B cell (primary cell): Measurements from ENCODE around the gene TSSK6. TPM values are rescaled to one million over a fixed set of nuclear protein-coding genes. Genes with fewer than 3 reads are reported as not detected.

Source experiments
- ATAC-seq: fragments of 200-7000 bp; cut with Tn5 transposase; one replicate; pipeline ENCODE4 v1.10.0; 2021; ENCODE audit warnings: low read depth, mild to moderate bottlenecking, moderate number of reproducible peaks, moderate library complexity
- CTCF ChIA-PET: fragments of 350-600 bp; sonication (Branson Sonifier 250); formaldehyde crosslinking; loops from one replicate; lab custom pipeline; 2021; ENCODE audit warnings: antibody characterized with exemption, inconsistent platforms; lab: Charles Lee
- POLR2A ChIA-PET: fragments of 350-600 bp; sonication (Branson Sonifier 250); formaldehyde crosslinking; loops from one replicate; lab custom pipeline; 2021; ENCODE audit warnings: antibody characterized with exemption; lab: Charles Lee
- DNase-seq: peaks from one replicate; pipeline ENCODE4 v3.0.0; 2013
- H2AFZ ChIP-seq: 2 replicates; pipeline ENCODE4 v1.6.1; 2012; ENCODE audit warnings: mild to moderate bottlenecking, low read depth, low read length; ENCODE audit not compliant: insufficient read depth, poor library complexity, severe bottlenecking
- H3K27ac ChIP-seq, 2 donors: 1 replicate in 1 of 2; 2 replicates in 1 of 2; pipeline ENCODE4 v1.5.1; 2012 to 2013; ENCODE audit warnings: low read length in 2 of 2, mild to moderate bottlenecking in 2 of 2, moderate library complexity in 1 of 2
- H3K27me3 ChIP-seq, 4 experiments: fragments of 200-600 bp in 1 of 4; sonication (generic) in 1 of 4; replicated peaks in 1 of 4; 1 replicate in 2 of 4; 2 replicates in 2 of 4; pipeline versions ENCODE4 v1.6.1 to v1.7.0; 2013 to 2016; ENCODE audit warnings: low read length in 3 of 4, mild to moderate bottlenecking in 2 of 4, mixed read lengths in 1 of 4, moderate library complexity in 1 of 4; ENCODE audit not compliant: insufficient read depth in 4 of 4, control insufficient read depth in 3 of 4; ENCODE audit errors: control extremely low read depth in 1 of 4
- H3K36me3 ChIP-seq, 2 experiments: replicated peaks in 1 of 2; 1 replicate in 1 of 2; 2 replicates in 1 of 2; pipeline versions ENCODE4 v1.6.1 to v1.7.1; 2013; ENCODE audit warnings: low read length in 1 of 2; ENCODE audit not compliant: insufficient read depth in 2 of 2, control insufficient read depth in 1 of 2; ENCODE audit errors: control extremely low read depth in 1 of 2, extremely low read depth in 1 of 2
- H3K4me1 ChIP-seq, 2 donors: fragments of 200-600 bp in 1 of 2; sonication (generic) in 1 of 2; 1 replicate in 1 of 2; 2 replicates in 1 of 2; pipeline versions ENCODE4 v1.5.1 to v1.6.1; 2013 to 2017; ENCODE audit warnings: low read length in 2 of 2; ENCODE audit not compliant: control insufficient read depth in 2 of 2, insufficient read depth in 2 of 2
- H3K4me2 ChIP-seq: replicated peaks from 2 replicates; pipeline ENCODE3; 2012; ENCODE audit warnings: mild to moderate bottlenecking, low read depth, low read length; ENCODE audit not compliant: poor library complexity, severe bottlenecking
- H3K4me3 ChIP-seq, 5 experiments: fragments of 200-600 bp in 1 of 5; sonication (generic) in 1 of 5; 1 replicate in 3 of 5; 2 replicates in 2 of 5; pipeline versions ENCODE4 v1.5.1 to v1.7.0; 2011 to 2016; ENCODE audit warnings: low read length in 4 of 5, mild to moderate bottlenecking in 4 of 5, low read depth in 2 of 5, control low read depth in 1 of 5, moderate library complexity in 1 of 5; ENCODE audit not compliant: insufficient read depth in 1 of 5; ENCODE audit errors: control extremely low read depth in 1 of 5, extremely low read depth in 1 of 5
- H3K79me2 ChIP-seq: fragments of 200-600 bp; sonication (generic); one replicate; pipeline ENCODE4 v1.6.0; 2016; ENCODE audit warnings: low read length; ENCODE audit not compliant: control insufficient read depth, insufficient read depth
- H3K9ac ChIP-seq: fragments of 200-600 bp; sonication (generic); 2 replicates; pipeline ENCODE4 v1.6.1; 2017; ENCODE audit warnings: mild to moderate bottlenecking, low read length, moderate library complexity
- H3K9me3 ChIP-seq, 3 donors: one replicate each; pipeline versions ENCODE4 v1.6.1 to v1.7.1; 2013; ENCODE audit warnings: low read length in 2 of 3; ENCODE audit not compliant: control insufficient read depth in 2 of 3, insufficient read depth in 1 of 3; ENCODE audit errors: control extremely low read depth in 1 of 3
- H4K20me1 ChIP-seq: 2 replicates; pipeline ENCODE4 v1.6.0; 2012; ENCODE audit warnings: mild to moderate bottlenecking, low read length; ENCODE audit not compliant: insufficient read depth, control insufficient read depth, poor library complexity, severe bottlenecking
- H3K27ac Mint-ChIP-seq: one replicate; pipeline ENCODE4 v1.8.0; 2021; ENCODE audit warnings: mixed read lengths
- H3K27me3 Mint-ChIP-seq: one replicate; pipeline ENCODE4 v1.8.0; 2021; ENCODE audit warnings: mixed read lengths
- H3K4me1 Mint-ChIP-seq: one replicate; pipeline ENCODE4 v1.8.0; 2021; ENCODE audit warnings: mixed read lengths
- H3K4me3 Mint-ChIP-seq: one replicate; pipeline ENCODE4 v1.8.0; 2021; ENCODE audit warnings: mixed read lengths
- H3K9me3 Mint-ChIP-seq: one replicate; pipeline ENCODE4 v1.8.0; 2022; ENCODE audit warnings: mixed read lengths; ENCODE audit not compliant: insufficient read depth
- CTCF ChIP-seq: fragments of 200-600 bp; IDR thresholded peaks from one replicate; pipeline ENCODE4 v1.8.0; 2022; ENCODE audit warnings: antibody characterized with exemption, mild to moderate bottlenecking
- EZH2 ChIP-seq: IDR thresholded peaks from 2 replicates; pipeline ENCODE4 v1.6.1; 2012; ENCODE audit warnings: borderline replicate concordance, low read depth, mild to moderate bottlenecking, moderate library complexity, low read length; ENCODE audit not compliant: insufficient read depth, poor library complexity, severe bottlenecking
- WGBS: methylation state at CpG from one replicate; pipeline ENCODE4 v1.1.5; 2013; ENCODE audit warnings: missing lambda C conversion rate; ENCODE audit not compliant: insufficient coverage; 5-methylcytosine and 5-hydroxymethylcytosine counted together
- intact Hi-C: fragments of 100-400 bp; cut with micrococcal nuclease; formaldehyde crosslinking; loops from one replicate; pipeline ENCODE4 v1.10.0; 2022
- polyA plus RNA-seq: library from polyadenylated mRNA; depleted of rRNA; stranded (reverse); fragments of >200 nt; gene quantifications from 2 replicates; pipeline ENCODE4 v1.2.3, GENCODE V29; 2012
- total RNA-seq, 2 donors: library from RNA; stranded (reverse); fragments of 120-200 nt in 1 of 2; gene quantifications; 1 replicate in 1 of 2; 2 replicates in 1 of 2; pipeline versions ENCODE4 v1.2.3 to v1.2.4, GENCODE V29; 2013 to 2022

TSSK6 gene
- total and polyA plus RNA-seq, 2 donors (not counting 1 experiment from before 2014, with no cell fraction given), result 8.9 to 9.6 TPM

GRCh38 chr19:19524053-19524452 is 8.7 kb upstream of the TSSK6 start:
- peaks cover 7 to 37% of the 10 kb centered on the region in 2 donors for H3K4me1 ChIP-seq
- no peak overlapping the region for H3K9ac ChIP-seq
- no peak overlapping the region for H3K4me3 ChIP-seq
- 65% methylated on average over 4 of the region's 7 CpGs for WGBS
- ATAC-seq (no peak), DNase-seq (no peak)
- Mint-ChIP-seq H3K27me3 (no peaks in the 10 kb centered on the region), H3K4me3 (no peak overlapping the region), H3K9me3 (no peaks in the 10 kb centered on the region), H3K4me1 (peaks cover 40% of the 10 kb centered on the region), H3K27ac (peak overlapping the region; percentile 61)
- ChIA-PET POLR2A (no interaction called here), CTCF (interaction anchor here (1.1 kb wide), 1 partner anchor 119 kb away, joined by 3 read pairs; the partner anchor contains the start of gene GATAD2A)
- no peaks in the 10 kb centered on the region for H3K9me3 ChIP-seq
- peak overlapping the region; percentile 3 for H3K4me2 ChIP-seq
- intact Hi-C loops, result no loop called here
- no peak overlapping the region for H2AFZ ChIP-seq
- peaks cover 4 to 27% of the 10 kb centered on the region in 2 experiments for H3K36me3 ChIP-seq
- H3K27me3 ChIP-seq, result no peaks in the 10 kb centered on the region
- TF ChIP-seq EZH2, result no peak
- no peak for TF ChIP-seq CTCF
- H4K20me1 ChIP-seq, result peaks cover 64% of the 10 kb centered on the region
- H3K27ac ChIP-seq, result no peak overlapping the region
- peaks cover 80% of the 10 kb centered on the region for H3K79me2 ChIP-seq

- intact Hi-C loops, result no loop called here
- Histone ChIP-seq H3K4me3 (no peak overlapping the region), H3K27me3 (no peaks in the 10 kb centered on the region), H3K9ac (no peak overlapping the region), H3K9me3 (no peaks in the 10 kb centered on the region), H2AFZ (no peak overlapping the region), H3K36me3 (peaks cover 4 to 24% of the 10 kb centered on the region in 2 experiments), H3K27ac (no peak overlapping the region), H3K4me2 (no peak overlapping the region), H3K4me1 (peaks cover 7 to 37% of the 10 kb centered on the region in 2 donors), H4K20me1 (peaks cover 65% of the 10 kb centered on the region), H3K79me2 (peaks cover 82% of the 10 kb centered on the region)
- no peaks in the 10 kb centered on the region for H3K9me3 Mint-ChIP-seq
- no peak overlapping the region for H3K27ac Mint-ChIP-seq
- H3K27me3 Mint-ChIP-seq, result no peaks in the 10 kb centered on the region
- DNase-seq (no peak), ATAC-seq (no peak)
- WGBS, result 100% methylated on average over 2 of the region's 3 CpGs
- no peak overlapping the region for H3K4me3 Mint-ChIP-seq
- CTCF ChIA-PET, result no interaction called here
- TF ChIP-seq EZH2, result no peak
- TF ChIP-seq CTCF, result no peak
- POLR2A ChIA-PET, result no interaction called here
- peaks cover 41% of the 10 kb centered on the region for H3K4me1 Mint-ChIP-seq
These were observed 7.8 kb upstream of the TSSK6 start for GRCh38 chr19:19523177-19523576.
